GM21447 (cell line): Measurements from ENCODE around the gene TNC.

Experiments used
- ATAC-seq: cut with Tn5 transposase; IDR thresholded peaks from one replicate; pipeline ENCODE4 v1.9.1; 2021; ENCODE audit not compliant: unreplicated experiment

Gene TNC

DNA sequence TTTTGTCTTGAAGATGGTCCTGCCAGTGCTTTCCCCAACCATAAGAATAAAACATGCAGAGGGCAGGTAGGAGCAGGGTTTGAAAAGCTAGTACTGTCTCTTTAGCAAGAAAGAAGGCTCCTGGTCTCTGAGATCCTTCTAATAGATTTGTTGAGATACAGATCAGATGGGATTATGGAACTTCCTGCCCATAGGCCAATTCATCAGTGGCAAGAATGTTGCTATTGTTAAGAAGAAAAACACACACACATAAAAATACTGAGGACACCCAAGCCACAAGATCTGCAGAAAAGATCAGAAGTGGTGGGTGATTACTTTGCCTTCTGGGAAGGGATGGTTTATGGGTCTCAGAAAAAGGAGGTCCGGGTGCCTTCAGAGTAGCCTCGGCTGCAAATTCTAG lies 59.8 kb downstream of the TNC start:
- ATAC-seq: no peak

DNA sequence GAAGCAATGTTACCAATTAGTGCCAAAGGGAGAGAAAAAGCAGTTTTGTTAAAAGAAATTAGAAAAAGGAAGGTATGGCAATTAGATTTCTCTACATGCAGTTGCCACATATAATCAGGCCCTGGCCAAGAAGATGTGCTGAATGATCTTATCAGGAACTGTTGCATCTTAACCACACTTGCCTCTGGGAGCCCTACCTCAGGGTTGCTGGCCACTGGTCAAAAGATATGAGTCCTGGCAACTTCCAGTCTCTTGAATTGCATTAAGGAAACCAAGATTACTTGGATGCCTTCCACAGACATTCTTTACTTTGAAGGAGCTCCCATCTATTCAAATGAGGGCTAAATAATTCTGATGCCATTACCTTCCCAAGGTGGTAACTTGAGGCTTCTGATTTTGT lies 60.4 kb downstream of the TNC start:
- ATAC-seq: no peak

DNA sequence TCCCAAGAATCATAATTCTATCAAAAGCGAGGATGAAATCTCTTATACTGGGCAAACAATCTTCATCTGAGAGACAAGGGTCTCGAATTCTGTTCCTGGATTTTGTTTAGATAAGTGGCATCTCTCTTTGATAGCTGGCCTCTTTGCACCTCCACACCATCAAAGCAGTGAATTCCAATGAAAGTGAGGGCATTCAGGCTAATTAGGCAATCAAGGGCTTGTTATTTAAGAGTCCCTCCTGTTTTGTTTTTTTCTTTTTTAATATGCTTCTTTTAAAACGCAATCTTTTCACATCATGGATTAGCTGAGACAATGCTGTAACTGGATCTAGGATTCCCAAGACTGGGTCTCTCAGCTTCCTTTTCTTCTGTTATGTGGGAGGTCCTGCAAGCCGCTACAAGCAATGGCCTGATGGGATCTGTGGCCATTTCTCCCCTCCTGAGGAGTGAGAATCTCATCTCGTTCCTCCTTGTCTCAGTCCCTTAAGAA lies 67.9 kb downstream of the TNC start:
- no peak for ATAC-seq

DNA sequence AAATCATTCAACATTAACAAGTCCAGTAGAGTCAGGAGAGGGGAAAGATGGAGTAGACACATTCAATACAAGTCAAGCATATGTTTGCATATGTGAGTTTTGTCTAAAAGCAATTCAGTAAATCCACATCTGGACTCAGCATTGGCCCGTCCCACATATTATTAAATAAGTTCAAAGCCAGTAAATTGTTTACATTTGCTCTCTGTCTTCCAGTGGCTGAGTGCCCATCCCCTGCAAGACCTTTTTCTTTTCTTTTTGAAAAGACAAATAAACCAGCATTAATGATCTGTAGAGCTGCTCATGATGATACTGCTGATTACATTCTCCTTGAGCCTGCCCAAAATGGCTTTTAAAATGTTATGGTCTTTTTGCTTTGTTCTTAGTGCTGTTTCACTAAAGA lies 71.1 kb downstream of the TNC start:
- no peak for ATAC-seq

DNA sequence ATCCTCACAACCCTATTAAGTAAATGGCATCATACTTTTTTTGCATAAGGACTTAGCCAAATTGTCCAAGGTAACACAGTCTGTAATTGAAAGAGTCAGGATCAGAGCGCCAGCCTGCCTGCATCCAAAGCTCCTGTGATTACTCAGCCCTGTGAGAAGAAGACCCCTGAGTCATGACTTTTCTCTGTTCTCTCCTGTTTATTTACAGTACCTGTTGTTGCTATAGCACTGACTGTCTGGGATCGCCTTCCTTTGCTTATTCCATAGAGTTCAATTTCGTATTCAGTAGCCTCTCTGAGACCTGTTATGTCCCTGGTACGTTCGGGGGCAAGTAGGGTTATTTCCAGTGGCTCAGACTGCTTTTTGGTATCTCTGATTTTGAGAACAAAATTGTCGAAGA lies 71.8 kb downstream of the TNC start:
- ATAC-seq: no peak

DNA sequence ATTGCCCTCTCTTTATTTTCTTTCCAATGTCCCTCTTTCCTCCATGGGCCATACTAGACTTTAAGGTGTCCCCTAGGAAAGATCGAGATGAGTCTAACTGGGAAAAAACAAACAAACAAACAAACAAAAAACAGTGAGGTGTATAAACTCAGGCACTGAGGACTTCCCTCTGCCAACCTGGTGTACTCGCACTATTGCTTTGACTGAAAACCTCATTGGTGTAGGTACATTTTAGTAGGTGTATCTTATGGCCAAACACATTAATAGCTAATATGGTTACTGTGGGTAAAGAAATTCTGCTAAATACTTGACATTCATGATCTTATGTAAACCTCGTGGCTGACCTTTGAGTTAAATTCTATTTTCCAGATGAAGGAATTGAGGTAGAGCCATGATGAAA lies 74.3 kb downstream of the TNC start:
- ATAC-seq: no peak

DNA sequence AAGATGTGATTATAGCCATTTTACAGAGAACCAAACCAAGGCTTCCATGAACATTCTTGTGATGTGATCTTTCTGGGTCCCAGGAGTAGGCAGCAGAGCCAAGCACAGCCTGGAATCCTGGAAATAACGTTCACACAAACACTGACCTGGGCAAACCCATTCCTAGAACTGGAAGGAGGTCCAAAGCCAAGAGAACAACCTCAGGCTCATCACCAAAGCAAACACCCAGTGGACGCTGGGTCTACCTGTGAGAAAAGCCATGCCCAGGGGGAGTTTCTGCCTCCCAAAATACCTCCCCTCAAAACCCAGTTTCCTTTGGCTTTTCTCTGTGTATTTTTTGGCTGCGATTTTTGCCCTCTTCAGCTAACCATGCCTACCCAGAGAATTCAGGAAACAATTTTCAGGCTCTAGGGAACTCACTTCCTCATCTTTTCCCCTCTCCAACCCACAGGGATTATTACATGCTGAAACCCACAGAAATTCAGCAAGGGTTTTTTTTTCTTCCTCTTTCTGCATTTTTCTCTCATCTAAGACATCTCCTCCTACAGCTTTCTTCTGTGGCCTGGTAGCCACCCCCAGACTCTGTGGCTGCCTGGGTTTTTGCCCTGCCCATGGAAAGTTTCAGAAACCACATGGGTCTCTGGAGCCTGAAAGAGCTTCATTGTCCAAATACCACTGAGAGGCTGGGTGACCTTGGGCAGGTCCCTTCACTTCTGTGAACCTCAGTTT lies 75.0 kb downstream of the TNC start:
- peak; percentile 74 for ATAC-seq

DNA sequence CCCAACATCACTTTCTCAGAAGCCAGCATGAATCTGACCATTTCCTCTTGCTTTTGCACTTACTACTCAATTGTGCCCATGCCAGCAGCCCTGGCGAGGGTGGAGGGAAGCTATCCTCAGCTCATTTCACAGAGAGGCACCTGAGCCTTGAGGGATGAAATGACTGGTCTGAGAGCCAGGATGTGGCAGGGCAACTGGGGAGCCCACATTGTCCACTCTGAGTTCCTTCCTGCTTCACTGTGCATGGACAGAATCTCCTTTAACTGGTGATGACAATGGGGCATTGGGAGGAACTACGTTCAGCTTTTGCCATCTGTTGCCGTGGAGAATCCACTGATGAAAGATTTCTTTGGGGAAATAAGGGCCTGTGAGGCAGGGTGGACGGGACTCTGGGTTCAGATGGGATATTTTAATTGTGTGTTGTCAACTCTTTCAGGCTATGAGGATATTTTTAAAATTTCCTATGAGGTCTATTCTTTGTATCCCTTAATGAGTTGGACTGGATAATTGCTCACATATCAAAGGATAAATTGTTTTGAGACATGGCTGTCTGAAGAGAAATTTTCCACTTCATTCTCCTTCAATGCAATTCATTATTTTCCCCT lies 78.3 kb downstream of the TNC start:
- ATAC-seq: no peak

DNA sequence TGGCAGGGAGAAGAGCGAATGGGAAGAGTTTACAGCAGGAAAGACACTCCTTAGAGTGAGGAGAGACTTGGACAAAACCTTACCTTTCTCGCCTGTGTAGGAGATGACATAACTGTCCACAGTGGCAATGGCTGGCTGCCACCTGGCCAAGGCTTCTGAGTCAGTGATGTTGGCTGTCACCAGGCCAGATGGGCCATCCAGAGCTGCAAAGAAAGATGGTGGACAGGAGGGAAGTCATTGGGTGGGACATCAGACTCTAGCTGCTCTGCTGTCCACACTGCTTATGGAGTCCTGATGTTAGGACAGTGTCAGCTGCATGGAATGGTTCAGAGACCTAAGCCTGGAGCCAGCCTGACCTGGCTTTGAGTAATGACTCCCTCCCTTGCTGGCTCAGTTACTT lies 79.8 kb downstream of the TNC start:
- no peak for ATAC-seq

DNA sequence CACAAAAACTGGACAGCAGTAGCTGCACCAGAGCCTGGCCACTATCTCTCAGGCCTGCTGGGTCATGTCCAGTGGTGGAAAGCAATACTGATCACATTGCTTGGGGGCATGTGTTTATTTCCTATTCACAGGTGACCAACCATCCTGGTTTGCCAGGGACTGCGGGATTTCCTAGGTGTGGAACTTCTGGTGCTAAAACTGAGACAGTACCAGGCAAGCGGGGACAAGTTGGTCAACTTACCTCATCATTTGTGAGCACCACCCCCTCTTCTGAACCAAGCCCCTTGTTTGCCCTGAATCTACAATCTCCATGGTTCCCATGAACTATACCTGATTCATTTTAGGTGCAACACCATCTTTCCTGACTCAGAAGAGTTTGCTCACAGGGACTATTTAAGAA lies 81.3 kb downstream of the TNC start:
- no peak for ATAC-seq

DNA sequence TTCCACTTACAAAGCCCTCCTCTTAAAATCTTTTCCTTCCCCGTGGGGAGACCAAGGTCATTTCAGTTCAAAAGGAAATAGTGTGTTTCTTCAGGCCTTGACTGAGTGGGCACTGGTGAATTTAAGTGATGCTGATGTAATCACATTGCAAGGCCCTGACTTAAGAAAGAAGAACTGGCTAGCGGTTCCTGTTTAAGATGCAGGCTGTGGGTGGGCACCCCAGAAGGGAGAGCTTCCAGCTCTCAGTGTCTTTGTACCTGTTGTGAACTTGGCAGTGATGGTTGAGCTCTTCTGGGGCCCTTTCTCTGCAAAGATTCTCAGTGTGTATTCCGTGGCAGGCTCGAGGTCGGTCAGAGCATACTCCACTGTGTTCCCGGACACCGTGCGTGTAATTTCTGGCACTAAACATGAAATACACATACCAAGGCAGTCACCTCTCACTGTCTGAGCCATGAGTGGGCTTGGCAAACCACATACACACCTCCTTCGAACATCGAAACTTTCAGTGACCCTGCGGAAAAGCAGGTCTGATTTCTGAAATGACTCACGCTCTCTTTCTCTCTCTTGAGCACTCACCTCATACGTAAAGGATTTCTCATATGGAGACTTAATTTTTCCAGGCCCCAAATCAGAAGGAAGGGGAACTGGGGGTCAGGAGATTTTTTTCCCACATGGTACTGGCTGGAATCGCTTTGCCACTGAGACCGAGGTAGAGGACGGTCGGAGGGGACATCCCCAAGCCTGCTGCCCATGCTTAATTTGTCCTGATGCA lies 81.9 kb downstream of the TNC start:
- ATAC-seq: peak; percentile 87

DNA sequence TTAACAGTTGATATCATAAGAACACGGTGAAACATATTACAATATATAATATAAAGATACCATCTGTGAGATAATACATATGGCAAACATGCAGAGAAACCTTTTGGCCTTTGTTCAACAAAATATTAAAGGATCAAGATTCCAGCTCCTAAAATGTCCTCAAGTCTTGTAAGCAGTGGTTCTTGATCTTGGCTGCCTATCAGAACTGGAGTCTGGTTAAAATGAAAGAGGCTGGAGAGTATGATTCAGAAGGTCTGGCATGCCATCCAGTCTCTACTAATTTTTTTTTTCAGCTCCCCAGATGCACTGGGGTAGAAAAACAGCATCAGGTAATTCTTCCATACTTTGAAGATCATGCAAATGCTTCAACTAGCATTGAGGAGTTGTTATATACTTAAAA lies 83.2 kb downstream of the TNC start:
- no peak for ATAC-seq

DNA sequence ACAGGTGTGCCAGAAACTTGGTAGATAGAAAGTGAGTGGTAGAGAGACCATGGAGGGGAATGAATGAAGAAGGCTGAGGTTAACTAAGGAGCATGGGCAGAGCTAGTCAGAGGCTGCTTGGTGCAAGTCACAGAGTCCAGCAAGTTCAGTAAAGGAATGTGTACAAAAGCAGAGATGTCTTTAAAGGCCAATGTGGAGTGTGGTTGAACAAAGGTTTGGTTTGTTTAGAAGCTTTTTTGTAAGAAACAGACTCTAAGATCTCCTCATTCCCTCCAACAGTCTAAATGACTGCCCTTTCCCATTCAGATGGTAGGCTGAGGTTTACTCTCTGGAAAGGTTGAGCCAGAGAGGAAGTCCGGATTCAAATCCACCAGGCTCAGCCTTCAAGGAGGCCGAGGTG lies 84.2 kb downstream of the TNC start:
- ATAC-seq: no peak

DNA sequence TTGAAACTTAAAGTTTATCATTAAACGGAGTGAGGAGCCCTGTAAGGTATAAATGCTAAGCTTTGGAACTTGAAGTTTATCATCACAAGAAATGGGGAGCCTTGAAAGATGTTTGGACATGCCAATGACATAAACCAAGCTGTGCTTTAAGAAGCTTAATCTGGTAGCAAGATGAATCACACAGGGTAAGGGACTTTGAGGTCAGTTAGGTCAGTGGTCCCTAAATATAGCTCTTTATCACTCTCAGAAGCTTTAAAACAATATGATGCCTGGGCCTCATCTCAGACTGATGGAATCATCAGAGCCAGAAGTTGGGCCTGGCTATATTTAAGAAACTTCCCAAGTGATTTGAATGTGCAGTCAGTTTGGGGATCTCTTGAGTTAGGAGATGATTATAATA lies 85.7 kb downstream of the TNC start:
- ATAC-seq: no peak

DNA sequence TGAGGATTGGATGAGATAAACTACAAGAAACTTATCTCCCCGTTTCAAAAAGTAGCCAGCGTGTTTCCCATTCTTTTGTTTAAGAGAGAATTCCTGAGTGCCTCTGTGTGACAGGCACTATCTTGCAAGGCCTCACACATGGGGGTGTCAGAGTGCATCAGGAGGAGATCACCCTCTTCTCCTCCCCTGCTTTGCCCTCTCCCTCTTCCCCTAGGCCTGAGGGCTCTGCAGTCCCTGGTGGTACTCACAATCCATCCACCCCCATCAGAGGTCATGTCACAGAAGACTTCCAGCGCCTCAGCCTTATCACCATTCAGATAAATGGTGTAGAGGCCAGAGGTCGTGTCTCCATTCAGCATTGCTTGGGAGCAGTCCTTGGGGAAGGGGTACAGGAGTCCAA lies 88.0 kb downstream of the TNC start:
- no peak for ATAC-seq

DNA sequence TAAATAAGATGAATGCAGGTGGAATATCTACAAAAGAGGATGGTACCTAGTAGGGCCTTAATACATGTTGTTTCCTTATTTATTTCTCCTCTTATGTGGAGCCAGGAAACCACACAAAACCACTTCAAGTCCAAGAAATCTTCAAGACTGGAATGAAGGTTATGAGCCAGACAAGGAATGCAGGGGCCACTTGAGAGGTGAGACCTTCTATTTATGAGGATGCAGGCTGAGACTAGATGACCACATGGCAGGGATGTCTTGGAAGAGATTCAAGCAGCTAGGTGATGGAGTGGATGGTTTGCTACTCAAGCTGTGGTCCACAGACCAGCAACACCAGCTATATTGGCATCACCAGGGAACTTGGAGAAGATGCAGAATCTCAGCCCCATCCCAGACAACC lies 92.2 kb downstream of the TNC start:
- ATAC-seq: no peak

DNA sequence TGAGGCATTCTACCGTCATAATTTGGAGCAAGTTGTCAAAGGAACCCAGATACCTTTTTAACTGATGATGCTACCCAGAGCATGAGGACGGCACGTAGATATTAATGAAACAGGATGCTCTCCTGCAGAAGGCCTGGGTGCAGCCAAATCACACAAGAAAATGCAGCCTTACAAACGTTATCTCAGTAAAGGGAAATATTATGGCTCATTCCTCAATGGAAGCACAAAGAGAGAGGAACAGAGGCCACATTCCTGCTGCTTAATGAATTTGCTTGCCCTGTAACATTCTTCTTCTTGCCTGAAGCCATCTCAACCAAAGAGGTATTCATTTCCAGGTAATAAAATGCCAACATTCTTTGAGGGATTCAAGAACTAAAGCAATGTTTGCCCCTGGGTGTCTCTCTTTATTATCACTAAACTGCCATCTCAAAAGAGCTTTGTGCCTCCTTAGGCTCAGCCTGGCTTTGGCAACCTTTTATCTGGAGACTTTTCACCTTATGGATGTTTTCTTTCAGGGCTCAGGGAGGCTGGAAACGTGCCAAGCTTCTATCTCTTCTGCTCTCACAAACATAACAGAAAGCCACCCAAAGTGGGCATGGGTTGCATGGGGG lies 92.9 kb downstream of the TNC start:
- ATAC-seq: no peak

DNA sequence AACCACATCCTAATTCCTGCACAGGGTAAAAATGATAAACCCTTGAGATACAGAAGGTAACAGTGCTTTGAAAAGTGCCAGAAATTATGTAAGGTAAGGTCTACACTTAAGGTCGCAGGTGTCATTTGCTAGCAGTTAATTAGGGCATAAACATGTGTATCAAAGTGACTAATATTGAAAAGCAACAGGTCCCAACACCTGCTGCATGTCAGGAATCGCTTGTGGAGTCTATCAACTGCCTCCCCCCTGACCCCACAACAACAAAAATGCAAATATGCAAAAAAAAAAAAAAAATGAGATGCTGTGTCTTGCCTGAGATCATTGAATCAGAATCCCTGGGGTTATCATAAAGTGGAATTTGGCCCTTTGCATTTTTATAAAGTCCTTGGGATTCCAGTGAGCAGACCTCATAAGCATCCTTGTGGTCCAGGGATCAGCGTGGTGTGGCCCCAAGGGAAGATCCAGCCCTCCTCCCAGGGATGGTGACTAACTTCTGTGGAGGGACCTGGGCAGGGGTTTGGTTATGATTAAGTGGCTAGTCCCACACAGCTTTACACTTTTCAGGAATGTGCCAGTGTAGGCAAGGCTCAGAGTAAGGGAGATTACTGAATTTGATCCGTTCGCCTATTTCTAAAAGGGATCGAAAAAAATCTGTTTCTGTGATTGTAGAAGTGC lies 95.1 kb downstream of the TNC start:
- no peak for ATAC-seq

DNA sequence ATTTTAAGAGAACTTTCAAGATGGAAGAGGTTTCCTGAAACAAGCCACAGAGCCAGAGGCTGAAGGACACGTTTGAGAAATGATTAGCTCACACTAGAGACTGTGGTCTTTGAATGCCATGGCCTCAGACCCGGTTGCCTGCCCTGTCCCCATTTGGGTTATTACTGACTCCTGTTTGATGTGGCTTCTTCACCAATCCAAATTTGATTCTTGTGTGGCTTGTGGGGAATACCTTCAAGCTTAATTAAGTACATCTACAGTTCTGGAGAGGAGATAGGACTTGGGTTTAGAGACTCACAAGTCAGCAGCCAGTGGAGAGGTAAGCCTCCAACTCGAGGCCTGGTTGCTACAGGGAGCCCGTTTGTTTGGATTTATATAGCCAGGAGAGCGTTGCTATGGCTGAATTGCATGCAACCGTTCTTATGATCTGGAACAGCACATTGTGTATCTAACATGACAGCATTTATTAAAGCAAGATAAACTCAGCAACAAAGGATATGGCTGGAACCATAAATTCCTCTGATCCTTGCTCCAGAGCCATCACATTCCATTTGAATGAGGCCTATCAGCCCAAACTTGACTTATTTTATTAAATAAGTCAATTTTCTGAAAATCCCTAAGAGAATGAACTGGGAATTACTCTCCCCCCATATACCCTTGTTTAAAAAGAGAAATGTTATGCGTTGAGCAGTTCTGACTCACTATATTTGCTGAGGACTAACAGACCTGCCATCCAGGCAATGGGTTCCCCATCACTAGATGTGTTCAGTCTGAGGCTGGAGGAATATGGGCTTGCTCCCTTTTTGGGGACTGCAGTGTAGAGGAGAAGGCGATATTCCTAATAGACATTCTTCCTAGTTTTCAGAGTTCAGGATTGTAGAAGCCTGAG lies 99.2 kb downstream of the TNC start:
- ATAC-seq: no peak

DNA sequence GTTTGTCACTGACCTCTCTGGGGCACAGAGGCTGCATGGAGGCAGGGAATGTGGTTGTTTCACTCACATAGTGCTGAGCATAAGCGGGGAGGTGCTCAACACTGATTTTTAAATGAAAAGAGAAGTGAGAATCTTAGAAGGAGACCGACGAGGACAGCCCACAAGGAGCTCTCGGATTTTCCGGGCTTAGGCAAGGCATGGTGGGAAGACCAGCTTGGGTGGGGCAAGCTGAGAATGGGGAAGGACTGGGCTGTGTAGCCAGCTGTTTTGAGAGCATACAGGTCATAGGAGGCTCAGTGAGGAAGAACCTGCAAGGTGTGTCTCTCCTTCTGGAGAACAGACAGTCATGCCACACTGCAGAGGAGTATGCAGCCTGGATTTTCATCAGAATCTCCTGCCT lies 101.6 kb downstream of the TNC start:
- no peak for ATAC-seq
